ENCODE results near the gene FAT1.

Gene FAT1

GRCh38 chr4:186605261-186605865 lies 118.3 kb downstream of the FAT1 start:
- no peak for TF ChIP-seq EP300 (IDR thresholded peaks at IDR 0.05; ENCODE audit: borderline replicate concordance)
- TF ChIP-seq CREB1 (IDR thresholded peaks at IDR 0.05; ENCODE audit: low read depth), result no peak
- no peak for TF ChIP-seq RAD21 (IDR thresholded peaks at IDR 0.05; ENCODE audit: low read depth)
- TF ChIP-seq TEAD4 (IDR thresholded peaks at IDR 0.05), result no peak
- TF ChIP-seq, protein P1, sequence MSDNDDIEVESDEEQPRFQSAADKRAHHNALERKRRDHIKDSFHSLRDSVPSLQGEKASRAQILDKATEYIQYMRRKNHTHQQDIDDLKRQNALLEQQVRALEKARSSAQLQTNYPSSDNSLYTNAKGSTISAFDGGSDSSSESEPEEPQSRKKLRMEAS (IDR thresholded peaks at IDR 0.05), result no peak
- no peak for TF ChIP-seq ZBTB7A (IDR thresholded peaks at IDR 0.05; ENCODE audit: low read depth)
- no peak for TF ChIP-seq TCF12 (IDR thresholded peaks at IDR 0.05; ENCODE audit: low read depth)

DNA sequence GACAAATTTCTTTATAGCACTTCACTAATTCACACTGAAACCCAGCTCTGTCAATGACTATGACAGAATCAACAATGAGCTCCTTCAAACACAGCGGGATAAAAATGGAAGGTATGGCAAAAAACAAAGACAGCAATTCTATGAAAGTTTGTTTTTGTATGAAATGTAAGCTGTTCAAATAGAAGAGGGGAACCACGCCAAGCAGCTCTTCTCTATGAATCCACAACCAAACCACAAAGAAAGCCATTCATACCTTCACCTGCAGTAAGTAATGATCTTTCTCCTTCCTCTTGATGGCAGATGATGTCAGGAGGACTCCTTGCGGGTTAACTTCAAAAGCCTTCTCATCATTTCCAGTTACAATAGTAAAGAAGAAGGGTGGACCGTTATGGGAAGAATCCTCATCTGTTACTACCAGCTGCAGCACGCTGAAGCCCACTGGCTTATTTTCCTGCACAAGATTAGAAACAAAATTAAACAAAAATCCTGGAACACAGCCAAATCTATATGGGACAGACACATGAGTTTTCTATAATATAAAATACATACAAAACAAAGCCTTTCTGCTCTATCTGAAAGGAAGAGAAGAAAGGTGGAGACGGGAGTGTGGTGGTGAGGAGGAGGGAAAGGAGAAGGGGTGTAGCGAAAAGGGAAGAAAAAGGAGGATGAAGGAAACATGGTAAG lies 119.4 kb downstream of the FAT1 start:
- TF ChIP-seq TCF12 (IDR thresholded peaks at IDR 0.05; ENCODE audit: low read depth) (no peak), EGR1 (IDR thresholded peaks at IDR 0.05) (no peak), TEAD4 (IDR thresholded peaks at IDR 0.05) (no peak), RAD21 (IDR thresholded peaks at IDR 0.05; ENCODE audit: low read depth) (no peak), TAF1 (IDR thresholded peaks at IDR 0.05; ENCODE audit: low read depth) (no peak), EP300 (IDR thresholded peaks at IDR 0.05; ENCODE audit: borderline replicate concordance) (no peak), CREB1 (IDR thresholded peaks at IDR 0.05; ENCODE audit: low read depth) (no peak)
- TF ChIP-seq, protein P2, sequence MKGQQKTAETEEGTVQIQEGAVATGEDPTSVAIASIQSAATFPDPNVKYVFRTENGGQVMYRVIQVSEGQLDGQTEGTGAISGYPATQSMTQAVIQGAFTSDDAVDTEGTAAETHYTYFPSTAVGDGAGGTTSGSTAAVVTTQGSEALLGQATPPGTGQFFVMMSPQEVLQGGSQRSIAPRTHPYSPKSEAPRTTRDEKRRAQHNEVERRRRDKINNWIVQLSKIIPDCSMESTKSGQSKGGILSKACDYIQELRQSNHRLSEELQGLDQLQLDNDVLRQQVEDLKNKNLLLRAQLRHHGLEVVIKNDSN (IDR thresholded peaks at IDR 0.05), result no peak

DNA sequence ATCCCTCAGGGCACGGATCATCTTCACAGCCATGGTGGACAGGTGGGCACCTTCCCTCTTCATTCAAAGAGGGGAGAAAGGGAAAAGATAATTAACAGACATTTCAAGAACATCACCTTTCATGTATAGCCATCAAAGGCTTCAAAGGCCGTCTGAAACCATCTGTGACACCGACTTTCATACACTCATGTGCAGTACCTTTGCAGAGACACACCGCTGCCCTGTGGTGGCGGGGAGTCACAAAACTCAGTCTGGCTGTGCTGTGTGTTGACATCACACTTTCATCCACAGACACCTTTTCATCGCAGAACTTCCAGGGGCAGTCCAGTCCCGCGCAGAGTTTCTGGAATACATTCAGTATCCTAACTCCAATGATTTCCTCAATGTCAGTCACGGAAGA lies 120.7 kb downstream of the FAT1 start:
- TF ChIP-seq, protein P2 (IDR thresholded peaks at IDR 0.05), result no peak
- TF ChIP-seq YY1 (IDR thresholded peaks at IDR 0.05; ENCODE audit: low read depth) (no peak), NFIC (IDR thresholded peaks at IDR 0.05) (no peak), CREB1 (IDR thresholded peaks at IDR 0.05; ENCODE audit: low read depth) (no peak), FOXM1 (IDR thresholded peaks at IDR 0.05; ENCODE audit: borderline replicate concordance, low read depth) (no peak), RAD21 (IDR thresholded peaks at IDR 0.05; ENCODE audit: low read depth) (no peak), REST (IDR thresholded peaks at IDR 0.05; ENCODE audit: low read depth) (no peak)

- TF ChIP-seq TEAD4 (IDR thresholded peaks at IDR 0.05) (no peak), CREB1 (IDR thresholded peaks at IDR 0.05; ENCODE audit: low read depth) (no peak), TAF1 (IDR thresholded peaks at IDR 0.05; ENCODE audit: low read depth) (no peak), REST (IDR thresholded peaks at IDR 0.05; ENCODE audit: low read depth) (no peak), ZBTB7A (IDR thresholded peaks at IDR 0.05; ENCODE audit: low read depth) (no peak), RAD21 (IDR thresholded peaks at IDR 0.05; ENCODE audit: low read depth) (no peak)
Measured at GRCh38 chr4:186599483-186599882, 124.2 kb downstream of the FAT1 start.

DNA sequence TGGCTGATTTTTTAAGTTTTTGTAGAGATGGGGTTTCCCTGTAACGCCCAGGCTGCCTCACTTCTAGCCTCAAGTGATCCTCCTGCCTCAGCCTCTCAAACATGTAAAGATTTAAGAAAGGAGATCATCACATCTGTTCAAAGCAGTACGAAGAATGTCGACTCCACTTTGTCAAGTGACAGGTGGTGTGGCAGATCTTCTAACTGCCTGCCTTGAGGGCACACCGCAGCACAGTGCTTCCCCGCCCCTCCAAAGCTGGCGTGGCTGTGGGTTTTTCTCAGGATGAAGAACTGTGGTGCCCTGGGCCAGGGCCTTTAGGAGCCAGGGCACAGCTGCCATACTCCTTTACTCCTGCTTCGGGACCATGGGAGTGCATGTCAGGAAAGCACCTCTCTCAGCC lies 125.0 kb downstream of the FAT1 start:
- TF ChIP-seq ZBTB7A (IDR thresholded peaks at IDR 0.05; ENCODE audit: low read depth) (no peak), REST (IDR thresholded peaks at IDR 0.05; ENCODE audit: low read depth) (no peak), RAD21 (IDR thresholded peaks at IDR 0.05; ENCODE audit: low read depth) (no peak), CREB1 (IDR thresholded peaks at IDR 0.05; ENCODE audit: low read depth) (no peak), EGR1 (IDR thresholded peaks at IDR 0.05) (no peak), TAF1 (IDR thresholded peaks at IDR 0.05; ENCODE audit: low read depth) (no peak), TCF12 (IDR thresholded peaks at IDR 0.05; ENCODE audit: low read depth) (no peak), YY1 (IDR thresholded peaks at IDR 0.05; ENCODE audit: low read depth) (no peak), EP300 (IDR thresholded peaks at IDR 0.05; ENCODE audit: borderline replicate concordance) (no peak), NFIC (IDR thresholded peaks at IDR 0.05) (no peak), TEAD4 (IDR thresholded peaks at IDR 0.05) (no peak)
- TF ChIP-seq, protein P1 (IDR thresholded peaks at IDR 0.05), result no peak
- TF ChIP-seq, protein P2 (IDR thresholded peaks at IDR 0.05), result no peak
